Smooth muscle cell (in vitro differentiated cells): ENCODE results near the gene MMP15. TPM values are rescaled to one million over a fixed set of nuclear protein-coding genes. Genes with fewer than 3 reads are reported as not detected.

Experiments
- DNase-seq: peaks from one replicate; lab custom pipeline; 2025; ENCODE audit not compliant: unreplicated experiment; lab: John Stamatoyannopoulos, UW
- H2AFZ ChIP-seq: fragments of 200-600 bp; sonication (generic); 2 replicates; pipeline ENCODE4 v1.6.0; 2016; ENCODE audit warnings: antibody characterized with exemption, low read depth, mild to moderate bottlenecking
- H3F3A ChIP-seq: fragments of 200-600 bp; sonication (generic); 2 replicates; pipeline ENCODE4 v1.6.0; 2017; ENCODE audit warnings: antibody characterized with exemption, low read depth
- H3K27ac ChIP-seq: fragments of 200-600 bp; sonication (generic); 2 replicates; pipeline ENCODE4 v1.5.1; 2016; ENCODE audit warnings: low read depth, mild to moderate bottlenecking
- H3K27me3 ChIP-seq: fragments of 200-600 bp; sonication (generic); 2 replicates; pipeline ENCODE4 v1.6.1; 2016; ENCODE audit warnings: low read depth, mild to moderate bottlenecking
- H3K36me3 ChIP-seq: fragments of 200-600 bp; sonication (generic); 2 replicates; pipeline ENCODE4 v1.5.1; 2016; ENCODE audit warnings: low read depth
- H3K4me1 ChIP-seq: fragments of 200-600 bp; sonication (generic); 2 replicates; pipeline ENCODE4 v1.5.1; 2016; ENCODE audit warnings: low read depth
- H3K4me2 ChIP-seq: fragments of 200-600 bp; sonication (generic); 2 replicates; pipeline ENCODE4 v1.6.0; 2016; ENCODE audit warnings: mild to moderate bottlenecking
- H3K4me3 ChIP-seq: fragments of 200-600 bp; sonication (generic); 2 replicates; pipeline ENCODE4 v1.5.1; 2016; ENCODE audit warnings: mild to moderate bottlenecking
- H3K79me2 ChIP-seq: fragments of 200-600 bp; sonication (generic); 2 replicates; pipeline ENCODE4 v1.6.0; 2016; ENCODE audit warnings: low read depth, mild to moderate bottlenecking
- H3K9ac ChIP-seq: fragments of 200-600 bp; sonication (generic); 2 replicates; pipeline ENCODE4 v1.6.0; 2016; ENCODE audit warnings: low read depth
- H3K9me3 ChIP-seq: fragments of 200-600 bp; sonication (generic); replicated peaks from 2 replicates; pipeline ENCODE4 v1.5.1; 2016; ENCODE audit warnings: low read depth
- H4K20me1 ChIP-seq: fragments of 200-600 bp; sonication (generic); 2 replicates; pipeline ENCODE4 v1.6.0; 2016; ENCODE audit warnings: low read depth
- CTCF ChIP-seq: fragments of 200-600 bp; sonication (generic); IDR thresholded peaks from 2 replicates; pipeline ENCODE4 v1.5.1; 2017; ENCODE audit warnings: borderline replicate concordance, mild to moderate bottlenecking, antibody characterized with exemption; ENCODE audit not compliant: insufficient read depth, poor library complexity, severe bottlenecking
- WGBS: methylation state at CpG from one replicate; pipeline ENCODE4 v1.1.7; 2016; ENCODE audit warnings: low lambda C conversion rate; 5-methylcytosine and 5-hydroxymethylcytosine counted together
- polyA plus RNA-seq: library from polyadenylated mRNA; unstranded; fragments of >200 nt; fragmentation: Nextera tagmentation; extraction: Ambion mirVana; gene quantifications from 2 replicates; pipeline ENCODE4 v1.2.1, GENCODE V29; 2016
- total RNA-seq: library from RNA; depleted of rRNA; stranded (reverse); fragments of >200 nt; gene quantifications from 2 replicates; pipeline ENCODE4 v1.2.3, GENCODE V29; 2014

The MMP15 gene
- total and polyA plus RNA-seq, 2 experiments from 2014 or later = 2.3 to 5.2 TPM

- Histone ChIP-seq H3K4me2 (no peak overlapping the region), H3K79me2 (peaks cover 3% of the 10 kb centered on the region), H3K4me3 (no peak overlapping the region), H3F3A (peaks cover 8% of the 10 kb centered on the region), H3K27me3 (no peaks in the 10 kb centered on the region), H3K9ac (no peak overlapping the region), H3K27ac (no peak overlapping the region), H2AFZ (no peak overlapping the region), H3K9me3 (no peaks in the 10 kb centered on the region), H3K36me3 (no peaks in the 10 kb centered on the region), H4K20me1 (peaks cover 26% of the 10 kb centered on the region), H3K4me1 (peaks cover 14% of the 10 kb centered on the region)
- DNase-seq = no peak
- 85% methylated on average over 11 of the region's 11 CpGs for WGBS
- TF ChIP-seq CTCF = no peak
Observed at GRCh38 chr16:58009856-58010416, 15.6 kb upstream of the MMP15 start.

- Histone ChIP-seq H3K27me3 (no peaks in the 10 kb centered on the region), H3K36me3 (no peaks in the 10 kb centered on the region), H3K4me2 (no peak overlapping the region), H2AFZ (no peak overlapping the region), H3F3A (peaks cover 8% of the 10 kb centered on the region), H3K79me2 (peaks cover 3% of the 10 kb centered on the region), H3K9ac (no peak overlapping the region), H4K20me1 (peaks cover 26% of the 10 kb centered on the region), H3K9me3 (no peaks in the 10 kb centered on the region), H3K4me1 (peaks cover 14% of the 10 kb centered on the region), H3K27ac (no peak overlapping the region), H3K4me3 (no peak overlapping the region)
- no peak for TF ChIP-seq CTCF
- 63% methylated on average over 3 of the region's 3 CpGs for WGBS
- no peak for DNase-seq
Observed at GRCh38 chr16:58010886-58011285, 14.7 kb upstream of the MMP15 start.

- no peak for DNase-seq
- peak overlapping the region; percentile 58 for H3K27ac ChIP-seq
- H3K4me2 ChIP-seq = peak overlapping the region; percentile 33
- no peak overlapping the region for H2AFZ ChIP-seq
- H3K4me1 ChIP-seq = peaks cover 14% of the 10 kb centered on the region
- H3K4me3 ChIP-seq = no peak overlapping the region
- WGBS = 8% methylated on average over 3 of the region's 3 CpGs
- no peaks in the 10 kb centered on the region for H3K9me3 ChIP-seq
- no peaks in the 10 kb centered on the region for H3K27me3 ChIP-seq
- peaks cover 26% of the 10 kb centered on the region for H4K20me1 ChIP-seq
- H3K36me3 ChIP-seq = no peaks in the 10 kb centered on the region
- H3F3A ChIP-seq = peaks cover 8% of the 10 kb centered on the region
- TF ChIP-seq CTCF = no peak
- H3K9ac ChIP-seq = no peak overlapping the region
- peaks cover 3% of the 10 kb centered on the region for H3K79me2 ChIP-seq
Observed at GRCh38 chr16:58011652-58012051, 13.9 kb upstream of the MMP15 start.

GRCh38 chr16:58012481-58012880 is 13.1 kb upstream of the MMP15 start:
- Histone ChIP-seq H3K4me3 (no peak overlapping the region), H3K27ac (peak overlapping the region; percentile 58), H3K9ac (no peak overlapping the region), H2AFZ (no peak overlapping the region), H3K36me3 (no peaks in the 10 kb centered on the region), H3K9me3 (no peaks in the 10 kb centered on the region), H3F3A (peaks cover 8% of the 10 kb centered on the region), H4K20me1 (peaks cover 26% of the 10 kb centered on the region), H3K27me3 (no peaks in the 10 kb centered on the region), H3K79me2 (no peaks in the 10 kb centered on the region), H3K4me1 (peaks cover 14% of the 10 kb centered on the region), H3K4me2 (peak overlapping the region; percentile 33)
- no peak for DNase-seq
- no peak for TF ChIP-seq CTCF
- WGBS = 51% methylated on average over 9 of the region's 9 CpGs
